Activated T-cell treated with anti-CD3 and anti-CD28 coated beads, Interleukin-2, amount 50 U/mL, for 1 hour (primary cell): Measurements from ENCODE around the gene KCNQ1.
A peak's percentile ranks its signal among the peaks of the same experiment; 100 is the strongest.

Experiments
- DNase-seq: peaks from one replicate; pipeline ENCODE4 v3.0.0-alpha.2; 2020

Gene KCNQ1

GRCh38 chr11:2882396-2883110 is 437.7 kb downstream of the KCNQ1 start:
- no peak for DNase-seq

GRCh38 chr11:2883640-2883978 is 438.8 kb downstream of the KCNQ1 start:
- DNase-seq, result no peak

GRCh38 chr11:2883979-2884815 is 439.4 kb downstream of the KCNQ1 start:
- no peak for DNase-seq

- peak; percentile 50 for DNase-seq
Measured at GRCh38 chr11:2885017-2885677, 440.3 kb downstream of the KCNQ1 start.

GRCh38 chr11:2885678-2886081 is 440.9 kb downstream of the KCNQ1 start, which contains the start of gene CDKN1C:
Gene CDKN1C, minus strand, starts transcription at chr11:2885775. Its CDS starts 319 bp downstream, at chr11:2885456.
- peak; percentile 84 for DNase-seq

GRCh38 chr11:2886191-2886894 is 441.5 kb downstream of the KCNQ1 start:
- no peak for DNase-seq

GRCh38 chr11:2886936-2887335 is 442.1 kb downstream of the KCNQ1 start:
- DNase-seq, result no peak

- no peak for DNase-seq
Measured at GRCh38 chr11:2887515-2888195, 442.8 kb downstream of the KCNQ1 start.

- peak; percentile 88 for DNase-seq
Measured at GRCh38 chr11:2888266-2888968, 443.6 kb downstream of the KCNQ1 start.

GRCh38 chr11:2889362-2890273 is 444.8 kb downstream of the KCNQ1 start:
- no peak for DNase-seq

GRCh38 chr11:2890466-2891294 is 445.9 kb downstream of the KCNQ1 start:
- no peak for DNase-seq

- no peak for DNase-seq
Measured at GRCh38 chr11:2891326-2892214, 446.8 kb downstream of the KCNQ1 start.

GRCh38 chr11:2892215-2892966 is 447.6 kb downstream of the KCNQ1 start:
- peak; percentile 72 for DNase-seq

GRCh38 chr11:2892967-2893528 is 448.2 kb downstream of the KCNQ1 start:
- no peak for DNase-seq

- DNase-seq, result no peak
Measured at GRCh38 chr11:2893935-2894334, 449.1 kb downstream of the KCNQ1 start.

GRCh38 chr11:2896047-2896446 is 451.2 kb downstream of the KCNQ1 start:
- DNase-seq, result no peak

- DNase-seq, result no peak
Measured at GRCh38 chr11:2897048-2897447, 452.2 kb downstream of the KCNQ1 start.
